Measurements from ENCODE around the gene MAGIX.

Gene MAGIX

GRCh38 chrX:49174723-49175122 lies 12.2 kb downstream of the MAGIX start:
- TF ChIP-seq PPARA (CRISPR knock-in tag; IDR thresholded peaks at IDR 0.05; ENCODE audit: borderline replicate concordance) (no peak), ZNF70 (CRISPR knock-in tag; IDR thresholded peaks at IDR 0.05) (no peak), CSDC2 (CRISPR knock-in tag; IDR thresholded peaks at IDR 0.05) (no peak), ZNF565 (CRISPR knock-in tag; conservative IDR thresholded peaks at IDR 0.05; ENCODE audit: low read depth) (no peak), POU6F1 (CRISPR knock-in tag; IDR thresholded peaks at IDR 0.05; ENCODE audit: borderline replicate concordance, low read depth) (no peak), ZFP30 (CRISPR knock-in tag; IDR thresholded peaks at IDR 0.05) (no peak), BACH2 (CRISPR knock-in tag; IDR thresholded peaks at IDR 0.05; ENCODE audit: borderline replicate concordance) (no peak), GLIS3 (CRISPR knock-in tag; IDR thresholded peaks at IDR 0.05) (no peak), ZFP3 (CRISPR knock-in tag; IDR thresholded peaks at IDR 0.05) (no peak), TOX (CRISPR knock-in tag; IDR thresholded peaks at IDR 0.05; ENCODE audit: borderline replicate concordance) (no peak), ARNTL (CRISPR knock-in tag; IDR thresholded peaks at IDR 0.05; ENCODE audit: borderline replicate concordance, low read depth) (no peak), SNAI2 (CRISPR knock-in tag; IDR thresholded peaks at IDR 0.05) (no peak), ZNF8 (CRISPR knock-in tag; IDR thresholded peaks at IDR 0.05) (no peak)
- no peak for ATAC-seq

GRCh38 chrX:49175435-49176274 lies 13.1 kb downstream of the MAGIX start:
- ATAC-seq = no peak
- no peak for TF ChIP-seq SNAI2 (CRISPR knock-in tag; IDR thresholded peaks at IDR 0.05)
- no peak for TF ChIP-seq ZFP3 (CRISPR knock-in tag; IDR thresholded peaks at IDR 0.05)
- TF ChIP-seq ARNTL (CRISPR knock-in tag; IDR thresholded peaks at IDR 0.05; ENCODE audit: borderline replicate concordance, low read depth) = no peak
- no peak for TF ChIP-seq TCF4 (CRISPR knock-in tag; IDR thresholded peaks at IDR 0.05; ENCODE audit: borderline replicate concordance)
- TF ChIP-seq CREB5 (CRISPR knock-in tag; IDR thresholded peaks at IDR 0.05; ENCODE audit: low read depth) = no peak
- TF ChIP-seq ZNF70 (CRISPR knock-in tag; IDR thresholded peaks at IDR 0.05) = no peak
- no peak for TF ChIP-seq ISL1 (CRISPR knock-in tag; IDR thresholded peaks at IDR 0.05)
- no peak for TF ChIP-seq PPARA (CRISPR knock-in tag; IDR thresholded peaks at IDR 0.05; ENCODE audit: borderline replicate concordance)
- TF ChIP-seq BACH2 (CRISPR knock-in tag; IDR thresholded peaks at IDR 0.05; ENCODE audit: borderline replicate concordance) = no peak
- no peak for TF ChIP-seq CSDC2 (CRISPR knock-in tag; IDR thresholded peaks at IDR 0.05)
- no peak for TF ChIP-seq RARB (CRISPR knock-in tag; IDR thresholded peaks at IDR 0.05)
- TF ChIP-seq ZNF8 (CRISPR knock-in tag; IDR thresholded peaks at IDR 0.05) = no peak
- no peak for TF ChIP-seq CSRNP3 (CRISPR knock-in tag; IDR thresholded peaks at IDR 0.05)
- TF ChIP-seq ZNF565 (CRISPR knock-in tag; conservative IDR thresholded peaks at IDR 0.05; ENCODE audit: low read depth) = no peak
- no peak for TF ChIP-seq TOX (CRISPR knock-in tag; IDR thresholded peaks at IDR 0.05; ENCODE audit: borderline replicate concordance)
- TF ChIP-seq ESRRG (CRISPR knock-in tag; IDR thresholded peaks at IDR 0.05) = no peak
- TF ChIP-seq PATZ1 (CRISPR knock-in tag; IDR thresholded peaks at IDR 0.05; ENCODE audit: borderline replicate concordance) = no peak

- no peak for ATAC-seq
- TF ChIP-seq ZC3H10 (CRISPR knock-in tag; IDR thresholded peaks at IDR 0.05) (no peak), ISL1 (CRISPR knock-in tag; IDR thresholded peaks at IDR 0.05) (no peak), TSHZ2 (CRISPR knock-in tag; IDR thresholded peaks at IDR 0.05) (no peak), ZFP3 (CRISPR knock-in tag; IDR thresholded peaks at IDR 0.05) (no peak), ESRRG (CRISPR knock-in tag; IDR thresholded peaks at IDR 0.05) (no peak), BACH2 (CRISPR knock-in tag; IDR thresholded peaks at IDR 0.05; ENCODE audit: borderline replicate concordance) (no peak), ZFP30 (CRISPR knock-in tag; IDR thresholded peaks at IDR 0.05) (no peak), TCF4 (CRISPR knock-in tag; IDR thresholded peaks at IDR 0.05; ENCODE audit: borderline replicate concordance) (no peak), CREB5 (CRISPR knock-in tag; IDR thresholded peaks at IDR 0.05; ENCODE audit: low read depth) (no peak)
Measured at GRCh38 chrX:49176421-49177326, 14.1 kb downstream of the MAGIX start.
